DND-41 (cell line): ENCODE results near the gene ALDH3B1.

Experiments used
- CTCF ChIP-seq: IDR thresholded peaks from 2 replicates; pipeline ENCODE4 v1.5.1; 2012; ENCODE audit warnings: borderline replicate concordance, low read length, moderate library complexity, mild to moderate bottlenecking; ENCODE audit not compliant: poor library complexity, severe bottlenecking; ENCODE audit errors: extremely low read depth
- EZH2 ChIP-seq: IDR thresholded peaks from 3 replicates; pipeline ENCODE4 v1.6.1; 2012; ENCODE audit warnings: borderline replicate concordance, low read depth, mild to moderate bottlenecking, moderate library complexity, low read length, inconsistent platforms; ENCODE audit not compliant: severe bottlenecking

GRCh38 chr11:68051191-68052136 lies 41.3 kb downstream of the ALDH3B1 start:
- no peak for TF ChIP-seq CTCF
- TF ChIP-seq EZH2 = no peak
